Parathyroid adenoma (tissue), 2 donors: ENCODE results near the gene RADIL.

Experiments used
- H2AFZ ChIP-seq: fragments of 300-600 bp; sonication (generic); one replicate; pipeline ENCODE4 v1.7.0; 2017; ENCODE audit warnings: antibody characterized with exemption, mild to moderate bottlenecking
- H3K27ac ChIP-seq: fragments of 300-600 bp; sonication (generic); one replicate; pipeline ENCODE4 v1.7.0; 2017
- H3K27me3 ChIP-seq: fragments of 300-600 bp; sonication (generic); one replicate; pipeline ENCODE4 v1.7.0; 2017; ENCODE audit warnings: low read length; ENCODE audit not compliant: control insufficient read depth, insufficient read depth
- H3K36me3 ChIP-seq: fragments of 300-600 bp; sonication (generic); one replicate; pipeline ENCODE4 v1.7.0; 2017; ENCODE audit warnings: low read length; ENCODE audit not compliant: control insufficient read depth, insufficient read depth
- H3K4me1 ChIP-seq: fragments of 300-600 bp; sonication (generic); one replicate; pipeline ENCODE4 v1.7.0; 2017; ENCODE audit warnings: control low read depth
- H3K4me2 ChIP-seq: fragments of 300-600 bp; sonication (generic); one replicate; pipeline ENCODE4 v1.7.0; 2017; ENCODE audit warnings: low read length
- H3K4me3 ChIP-seq: fragments of 300-600 bp; sonication (generic); one replicate; pipeline ENCODE4 v1.7.0; 2017; ENCODE audit warnings: low read depth, low read length
- H3K79me2 ChIP-seq: fragments of 300-600 bp; sonication (generic); one replicate; pipeline ENCODE4 v1.7.0; 2017; ENCODE audit warnings: control low read depth
- H3K9ac ChIP-seq: fragments of 300-600 bp; sonication (generic); one replicate; pipeline ENCODE4 v1.7.0; 2017; ENCODE audit warnings: mild to moderate bottlenecking
- H3K9me3 ChIP-seq: fragments of 300-600 bp; sonication (generic); one replicate; pipeline ENCODE4 v1.7.0; 2017; ENCODE audit warnings: low read length; ENCODE audit not compliant: control insufficient read depth
- CTCF ChIP-seq: fragments of 300-600 bp; sonication (generic); IDR thresholded peaks from one replicate; pipeline ENCODE4 v1.7.0; 2017; ENCODE audit warnings: antibody characterized with exemption, mild to moderate bottlenecking
- donor health status: primary hyperparathyroidism.

Gene RADIL

GRCh38 chr7:4775848-4776623 is 107.5 kb downstream of the RADIL start:
- H3K9ac ChIP-seq: peak overlapping the region; percentile 71
- no peaks in the 10 kb centered on the region for H3K36me3 ChIP-seq
- H3K79me2 ChIP-seq: peaks cover 18% of the 10 kb centered on the region
- H3K27ac ChIP-seq: peak overlapping the region; percentile 78
- peaks cover 10% of the 10 kb centered on the region for H3K4me1 ChIP-seq
- H3K4me2 ChIP-seq: peak overlapping the region; percentile 63
- TF ChIP-seq CTCF: no peak
- peak overlapping the region; percentile 92 for H3K4me3 ChIP-seq
- H3K27me3 ChIP-seq: no peaks in the 10 kb centered on the region
- H3K9me3 ChIP-seq: no peaks in the 10 kb centered on the region
- H2AFZ ChIP-seq: peak overlapping the region; percentile 84

GRCh38 chr7:4775250-4775847 is 108.2 kb downstream of the RADIL start, which contains the start of gene AP5Z1:
Gene AP5Z1 (plus strand): TSS chr7:4775623. CDS start chr7:4775716, 93 bp downstream.
- H3K36me3 ChIP-seq: no peaks in the 10 kb centered on the region
- H3K27me3 ChIP-seq: no peaks in the 10 kb centered on the region
- peaks cover 18% of the 10 kb centered on the region for H3K79me2 ChIP-seq
- peak within 1 kb of the TSS; percentile 92 for H3K4me3 ChIP-seq
- peak within 1 kb of the TSS; percentile 80 for H3K4me2 ChIP-seq
- H2AFZ ChIP-seq: peak within 1 kb of the TSS; percentile 84
- no peaks in the 10 kb centered on the region for H3K9me3 ChIP-seq
- peaks cover 10% of the 10 kb centered on the region for H3K4me1 ChIP-seq
- peak within 1 kb of the TSS; percentile 81 for H3K9ac ChIP-seq
- H3K27ac ChIP-seq: peak within 1 kb of the TSS; percentile 78
- TF ChIP-seq CTCF: no peak

GRCh38 chr7:4774658-4775249 is 108.8 kb downstream of the RADIL start:
- peak overlapping the region; percentile 92 for H3K4me3 ChIP-seq
- peak overlapping the region; percentile 80 for H3K4me2 ChIP-seq
- no peaks in the 10 kb centered on the region for H3K27me3 ChIP-seq
- H3K9me3 ChIP-seq: no peaks in the 10 kb centered on the region
- peak overlapping the region; percentile 81 for H3K9ac ChIP-seq
- peaks cover 10% of the 10 kb centered on the region for H3K4me1 ChIP-seq
- H3K27ac ChIP-seq: peak overlapping the region; percentile 78
- peaks cover 18% of the 10 kb centered on the region for H3K79me2 ChIP-seq
- peak overlapping the region; percentile 84 for H2AFZ ChIP-seq
- H3K36me3 ChIP-seq: no peaks in the 10 kb centered on the region
- no peak for TF ChIP-seq CTCF

GRCh38 chr7:4774007-4774406 is 109.5 kb downstream of the RADIL start:
- Histone ChIP-seq H3K27me3 (no peaks in the 10 kb centered on the region), H3K79me2 (peaks cover 18% of the 10 kb centered on the region), H3K27ac (no peak overlapping the region), H3K4me3 (no peak overlapping the region), H3K36me3 (no peaks in the 10 kb centered on the region), H3K9ac (no peak overlapping the region), H3K9me3 (no peaks in the 10 kb centered on the region), H3K4me2 (no peak overlapping the region), H2AFZ (no peak overlapping the region), H3K4me1 (peaks cover 10% of the 10 kb centered on the region)
- no peak for TF ChIP-seq CTCF
